Osteoblast (primary cell): ENCODE results near the gene NOTUM. TPM values are rescaled to one million over a fixed set of nuclear protein-coding genes. Genes with fewer than 3 reads are reported as not detected.

Source experiments
- DNase-seq: peaks from one replicate; pipeline ENCODE4 v3.0.0; 2011; ENCODE audit warnings: low spot score, mixed read lengths; ENCODE audit not compliant: insufficient read length; ENCODE audit errors: missing footprints
- H2AFZ ChIP-seq: 2 replicates; pipeline ENCODE4 v1.6.0; 2011; ENCODE audit warnings: mild to moderate bottlenecking, low read length
- H3K27ac ChIP-seq: 2 replicates; pipeline ENCODE4 v1.5.1; 2011; ENCODE audit warnings: mild to moderate bottlenecking, low read depth, low read length, moderate library complexity
- H3K27me3 ChIP-seq: 2 replicates; pipeline ENCODE4 v1.6.0; 2012; ENCODE audit warnings: mild to moderate bottlenecking, control low read depth, inconsistent platforms, low read length, moderate library complexity; ENCODE audit not compliant: insufficient read depth
- H3K36me3 ChIP-seq: 2 replicates; pipeline ENCODE4 v1.5.1; 2011; ENCODE audit warnings: mild to moderate bottlenecking, low read length, control low read depth, moderate library complexity; ENCODE audit not compliant: insufficient read depth
- H3K4me1 ChIP-seq: 2 replicates; pipeline ENCODE4 v1.5.1; 2011; ENCODE audit warnings: mild to moderate bottlenecking, low read length, control low read depth, moderate library complexity; ENCODE audit not compliant: insufficient read depth
- H3K4me2 ChIP-seq: 2 replicates; pipeline ENCODE4 v1.6.0; 2011; ENCODE audit warnings: mild to moderate bottlenecking, low read length; ENCODE audit not compliant: insufficient read depth
- H3K4me3 ChIP-seq: fragments of 200-600 bp; sonication (generic); 3 replicates; pipeline ENCODE4 v1.5.1; 2012; ENCODE audit warnings: mild to moderate bottlenecking, low read length, inconsistent platforms; ENCODE audit not compliant: insufficient read depth
- H3K79me2 ChIP-seq: 2 replicates; pipeline ENCODE4 v1.6.0; 2012; ENCODE audit warnings: mild to moderate bottlenecking, low read length, control low read depth, inconsistent platforms; ENCODE audit not compliant: insufficient read depth
- H3K9me3 ChIP-seq: 2 replicates; pipeline ENCODE4 v1.5.1; 2011; ENCODE audit warnings: low read depth, low read length, control low read depth
- H4K20me1 ChIP-seq: 2 replicates; pipeline ENCODE4 v1.6.0; 2012; ENCODE audit warnings: mild to moderate bottlenecking, low read length, control low read depth; ENCODE audit not compliant: insufficient read depth
- total RNA-seq: library from RNA; depleted of rRNA; stranded (reverse); fragments of >200 nt; gene quantifications from 2 replicates; pipeline ENCODE4 v1.2.3, GENCODE V29; 2012
- TF ChIP-seq, protein P1 (sequence below): IDR thresholded peaks from 2 replicates; pipeline ENCODE4 v1.5.1; 2011; ENCODE audit warnings: mild to moderate bottlenecking, low read depth, low read length, moderate library complexity; ENCODE audit errors: extremely low read depth

NOTUM gene
- total RNA-seq, 1 donor: 0.72 TPM

- Histone ChIP-seq H3K27ac (no peak overlapping the region), H4K20me1 (peaks cover 18% of the 10 kb centered on the region), H3K27me3 (no peaks in the 10 kb centered on the region), H3K36me3 (peaks cover 12% of the 10 kb centered on the region), H3K9me3 (no peaks in the 10 kb centered on the region), H2AFZ (no peak overlapping the region), H3K4me2 (no peak overlapping the region), H3K4me1 (peaks cover 12% of the 10 kb centered on the region), H3K79me2 (peaks cover 6% of the 10 kb centered on the region), H3K4me3 (no peak overlapping the region)
- DNase-seq: no peak
- TF ChIP-seq, protein P1, sequence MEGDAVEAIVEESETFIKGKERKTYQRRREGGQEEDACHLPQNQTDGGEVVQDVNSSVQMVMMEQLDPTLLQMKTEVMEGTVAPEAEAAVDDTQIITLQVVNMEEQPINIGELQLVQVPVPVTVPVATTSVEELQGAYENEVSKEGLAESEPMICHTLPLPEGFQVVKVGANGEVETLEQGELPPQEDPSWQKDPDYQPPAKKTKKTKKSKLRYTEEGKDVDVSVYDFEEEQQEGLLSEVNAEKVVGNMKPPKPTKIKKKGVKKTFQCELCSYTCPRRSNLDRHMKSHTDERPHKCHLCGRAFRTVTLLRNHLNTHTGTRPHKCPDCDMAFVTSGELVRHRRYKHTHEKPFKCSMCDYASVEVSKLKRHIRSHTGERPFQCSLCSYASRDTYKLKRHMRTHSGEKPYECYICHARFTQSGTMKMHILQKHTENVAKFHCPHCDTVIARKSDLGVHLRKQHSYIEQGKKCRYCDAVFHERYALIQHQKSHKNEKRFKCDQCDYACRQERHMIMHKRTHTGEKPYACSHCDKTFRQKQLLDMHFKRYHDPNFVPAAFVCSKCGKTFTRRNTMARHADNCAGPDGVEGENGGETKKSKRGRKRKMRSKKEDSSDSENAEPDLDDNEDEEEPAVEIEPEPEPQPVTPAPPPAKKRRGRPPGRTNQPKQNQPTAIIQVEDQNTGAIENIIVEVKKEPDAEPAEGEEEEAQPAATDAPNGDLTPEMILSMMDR: no peak
Observed at GRCh38 chr17:81932333-81932983, 28.5 kb downstream of the NOTUM start.

DNA sequence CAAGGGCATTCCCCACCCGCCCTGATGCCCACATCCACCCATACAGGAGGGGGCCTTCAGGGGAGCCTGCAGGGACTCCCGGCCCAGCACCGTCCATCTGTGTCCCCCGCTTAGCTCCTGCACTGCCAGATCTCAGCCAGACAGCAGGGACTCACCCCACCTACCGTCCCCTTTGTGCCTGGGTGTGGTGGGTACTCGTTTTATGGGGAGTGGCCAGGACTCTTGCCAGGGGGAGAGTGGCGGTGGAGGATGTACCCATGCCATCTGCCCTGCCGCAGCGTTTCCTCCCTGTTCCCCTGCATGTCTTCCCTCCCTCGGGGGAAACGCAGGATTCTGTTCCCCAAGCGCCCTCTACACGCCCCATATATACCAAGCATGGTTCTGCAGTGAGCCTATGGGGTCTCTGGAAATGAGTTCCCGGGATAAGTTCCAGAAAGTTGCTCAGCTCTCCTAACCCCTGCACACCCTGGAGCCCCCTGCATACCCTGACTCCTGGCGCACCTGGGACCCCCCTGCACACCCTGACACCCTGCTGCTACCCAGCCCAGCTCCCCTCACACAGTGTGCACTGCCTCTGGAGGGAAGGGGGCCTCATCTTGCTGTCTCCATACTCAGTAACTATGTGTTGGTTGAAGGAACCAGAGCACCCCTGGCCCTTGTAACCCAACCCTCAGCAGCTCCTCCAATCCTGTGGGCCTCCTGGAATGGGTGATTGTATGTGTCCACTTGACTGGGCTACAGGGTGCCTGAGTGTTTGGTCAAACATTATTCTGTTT is 29.2 kb downstream of the NOTUM start:
- peaks cover 10% of the 10 kb centered on the region for H3K4me1 ChIP-seq
- peaks cover 9% of the 10 kb centered on the region for H3K79me2 ChIP-seq
- TF ChIP-seq, protein P1: no peak
- no peak overlapping the region for H3K27ac ChIP-seq
- H3K4me3 ChIP-seq: no peak overlapping the region
- peaks cover 18% of the 10 kb centered on the region for H4K20me1 ChIP-seq
- peak; percentile 85 for DNase-seq
- H3K27me3 ChIP-seq: no peaks in the 10 kb centered on the region
- peaks cover 12% of the 10 kb centered on the region for H3K36me3 ChIP-seq
- no peak overlapping the region for H3K4me2 ChIP-seq
- H3K9me3 ChIP-seq: no peaks in the 10 kb centered on the region
- no peak overlapping the region for H2AFZ ChIP-seq

- no peak for DNase-seq
- Histone ChIP-seq H3K79me2 (peaks cover 10% of the 10 kb centered on the region), H3K4me2 (no peak overlapping the region), H4K20me1 (peaks cover 20% of the 10 kb centered on the region), H3K4me3 (no peak overlapping the region), H3K27ac (no peak overlapping the region), H3K9me3 (no peaks in the 10 kb centered on the region), H3K4me1 (peaks cover 9% of the 10 kb centered on the region), H2AFZ (no peak overlapping the region), H3K36me3 (peaks cover 12% of the 10 kb centered on the region), H3K27me3 (no peaks in the 10 kb centered on the region)
- TF ChIP-seq, protein P1: no peak
Observed at GRCh38 chr17:81931189-81931556, 29.8 kb downstream of the NOTUM start.
